Ishikawa (cell line): Measurements from ENCODE around the gene FAM8A1.

Experiments used
- EP300 ChIP-seq: IDR thresholded peaks from 2 replicates; pipeline ENCODE4 v1.6.1; 2012; ENCODE audit warnings: borderline replicate concordance
- YY1 ChIP-seq: IDR thresholded peaks from 2 replicates; pipeline ENCODE4 v1.6.1; 2012; ENCODE audit warnings: low read depth

DNA sequence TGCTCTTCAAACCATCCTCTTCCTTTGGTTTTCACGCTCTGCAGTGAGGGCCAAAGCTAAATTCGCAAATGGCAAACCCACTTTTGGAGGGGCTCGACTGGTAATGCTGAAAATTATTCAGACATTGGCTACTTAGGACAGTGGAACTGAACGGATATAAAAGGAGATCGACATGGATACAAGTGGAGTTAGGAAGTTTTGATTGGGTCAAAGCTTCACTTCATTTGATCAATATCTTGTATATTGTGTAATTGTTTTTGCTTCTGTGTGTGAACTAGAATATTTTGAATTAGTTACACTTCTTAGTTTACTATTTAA lies 1.2 kb downstream of the FAM8A1 start:
- TF ChIP-seq YY1 = no peak
- TF ChIP-seq EP300 = no peak
